ENCODE data around the gene SCO2. TPM values are rescaled to one million over a fixed set of nuclear protein-coding genes. Genes with fewer than 3 reads are reported as not detected.

The SCO2 gene
- total and polyA plus RNA-seq, 2 of the 13 experiments (the other 11 are each of a cell fraction or from before 2014, with no cell fraction given) = 0.32 to 3.7 TPM

DNA sequence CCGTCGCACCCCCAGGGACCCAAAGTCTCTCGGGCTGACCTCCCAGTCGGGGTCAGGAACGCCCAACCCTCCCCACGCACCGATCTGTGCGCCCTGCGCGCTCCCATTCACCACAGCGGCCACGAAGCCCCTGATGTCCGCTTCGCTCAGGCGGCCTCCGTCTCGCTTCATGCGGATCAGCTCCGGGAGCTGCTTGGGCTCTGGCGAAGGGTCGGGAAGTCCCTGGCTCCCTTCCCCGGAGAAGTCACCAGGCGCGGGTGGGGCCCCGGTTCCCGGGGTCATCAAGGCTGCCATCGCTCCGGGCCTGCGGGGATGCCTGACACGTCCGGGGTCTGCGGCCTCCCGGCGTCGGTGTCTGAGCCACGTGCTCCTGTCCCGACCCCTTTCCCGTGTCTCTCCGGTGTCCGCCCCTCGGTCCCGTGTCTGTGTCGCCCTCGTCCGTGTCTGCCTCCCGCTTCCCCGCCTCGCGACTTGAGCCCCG is 4.1 kb upstream of the SCO2 start:
- CTCF ChIA-PET (ENCODE audit: low intra/inter-chr PET ratio, low total read pairs) = no interaction called here
- intact Hi-C loops (cut with micrococcal nuclease; ENCODE audit: unreplicated experiment) = loop anchor here (5.0 kb wide), 1 partner anchor 33 kb away; the partner anchor contains the start of gene SYCE3
- peaks cover 8% of the 10 kb centered on the region for H3K79me2 ChIP-seq (ENCODE audit: insufficient read depth, low read length)
- H3K27ac ChIP-seq (ENCODE audit: extremely low read length, insufficient read depth, low read length) = peak overlapping the region; percentile 74
- peak overlapping the region; percentile 44; the same call in 1 of the 2 replicates for H3K4me2 ChIP-seq (ENCODE audit: low read depth, low read length)
- peaks cover 2% of the 10 kb centered on the region; the same call in 1 of the 2 replicates for H4K20me1 ChIP-seq (ENCODE audit: insufficient read depth, low read length)
- H3K9me3 ChIP-seq (ENCODE audit: low read length) = no peaks in the 10 kb centered on the region
- H3K4me1 ChIP-seq (ENCODE audit: insufficient read depth, low read length) = peaks cover 72% of the 10 kb centered on the region
- 0 out of 5 replicates have a peak, but pooled peaks cover 0 to 6% of the 10 kb centered on the region in 2 experiments for H3K27me3 ChIP-seq (ENCODE audit: control insufficient read depth in 1 of 2, insufficient read depth in 2 of 2, low read length in 2 of 2)
- DNase-seq (ENCODE audit: low spot score) (no peak), ATAC-seq (no peak), FAIRE-seq (no peak)
- POLR2A ChIA-PET = interaction anchor here (0.9 to 1.9 kb wide), 11 partner anchors 8 to 170 kb away, joined by 3 to 10 read pairs (median 4); partner anchors contain the start of genes CHKB, KLHDC7B, LMF2 and NCAPH2
- no peak overlapping the region for H2AFZ ChIP-seq (ENCODE audit: low read length)
- 24% methylated on average over 15 of the region's 50 CpGs for WGBS (ENCODE audit: low lambda C conversion rate)
- in situ Hi-C loops (cut with HindIII; ENCODE audit: extremely low pct_ligation_motif_present, low pct_unique_long_range_greater_than_20kb) = no loop called here
- H3K4me3 ChIP-seq (replicated peaks in 1 of 3; ENCODE audit: insufficient read depth in 1 of 3, low read depth in 2 of 3, low read length in 3 of 3) = peak overlapping the region in 2 of 3 experiments; percentile 33 to 83; a peak in 3 of 6 replicates
- BruUV-seq (replicated peaks) = no TSS peak
- peak overlapping the region; percentile 73 for H3K9ac ChIP-seq (ENCODE audit: insufficient read depth, low read depth, low read length)
- no peaks in the 10 kb centered on the region for H3K36me3 ChIP-seq (replicated peaks in 1 of 2; ENCODE audit: control insufficient read depth in 1 of 2, insufficient read depth in 2 of 2, low read length in 2 of 2)
- peak; percentile 12 for TF ChIP-seq RBM39 (IDR thresholded peaks at IDR 0.05; ENCODE audit: low read depth, low read length, poor library complexity, severe bottlenecking)
- TF ChIP-seq SNRNP70 (IDR thresholded peaks at IDR 0.05; ENCODE audit: low read depth, low read length) = 0 out of 2 replicates have a peak, but pooled peaks have one; percentile 5
- no peak for TF ChIP-seq SP4 (CRISPR knock-in tag; IDR thresholded peaks at IDR 0.05)
- TF ChIP-seq YEATS4 (CRISPR knock-in tag; IDR thresholded peaks at IDR 0.05; ENCODE audit: borderline replicate concordance) = 0 out of 2 replicates have a peak, but pooled peaks have one; percentile 44
- TF ChIP-seq, protein P1, sequence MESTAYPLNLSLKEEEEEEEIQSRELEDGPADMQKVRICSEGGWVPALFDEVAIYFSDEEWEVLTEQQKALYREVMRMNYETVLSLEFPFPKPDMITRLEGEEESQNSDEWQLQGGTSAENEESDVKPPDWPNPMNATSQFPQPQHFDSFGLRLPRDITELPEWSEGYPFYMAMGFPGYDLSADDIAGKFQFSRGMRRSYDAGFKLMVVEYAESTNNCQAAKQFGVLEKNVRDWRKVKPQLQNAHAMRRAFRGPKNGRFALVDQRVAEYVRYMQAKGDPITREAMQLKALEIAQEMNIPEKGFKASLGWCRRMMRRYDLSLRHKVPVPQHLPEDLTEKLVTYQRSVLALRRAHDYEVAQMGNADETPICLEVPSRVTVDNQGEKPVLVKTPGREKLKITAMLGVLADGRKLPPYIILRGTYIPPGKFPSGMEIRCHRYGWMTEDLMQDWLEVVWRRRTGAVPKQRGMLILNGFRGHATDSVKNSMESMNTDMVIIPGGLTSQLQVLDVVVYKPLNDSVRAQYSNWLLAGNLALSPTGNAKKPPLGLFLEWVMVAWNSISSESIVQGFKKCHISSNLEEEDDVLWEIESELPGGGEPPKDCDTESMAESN (CRISPR knock-in tag; conservative IDR thresholded peaks at IDR 0.05) = 0 out of 2 replicates have a peak, but pooled peaks have one; percentile 18
- TF ChIP-seq ZNF670 (CRISPR knock-in tag; IDR thresholded peaks at IDR 0.05; ENCODE audit: borderline replicate concordance) = peak; percentile 53; the same call in 1 of the 2 replicates
- TF ChIP-seq ZNF329 (CRISPR knock-in tag; IDR thresholded peaks at IDR 0.05; ENCODE audit: low read depth) = 0 out of 2 replicates have a peak, but pooled peaks have one; percentile 0
- TF ChIP-seq AGO2 (optimal IDR thresholded peaks at IDR 0.05; ENCODE audit: low read depth, low read length) = peak; percentile 95
- no peak for TF ChIP-seq ZNF205 (CRISPR knock-in tag; IDR thresholded peaks at IDR 0.05)
- TF ChIP-seq PHB2 (IDR thresholded peaks at IDR 0.05; ENCODE audit: partially characterized antibody) = no peak
- TF ChIP-seq CHCHD3 (CRISPR knock-in tag; IDR thresholded peaks at IDR 0.05) = peak; percentile 31; the same call in 1 of the 2 replicates
- TF ChIP-seq REXO4 (CRISPR knock-in tag; IDR thresholded peaks at IDR 0.05; ENCODE audit: borderline replicate concordance) = 0 out of 2 replicates have a peak, but pooled peaks have one; percentile 12
- peak; percentile 95 for TF ChIP-seq AGO1 (IDR thresholded peaks at IDR 0.05; ENCODE audit: low read depth, low read length, poor library complexity, severe bottlenecking)
- TF ChIP-seq, protein P2, sequence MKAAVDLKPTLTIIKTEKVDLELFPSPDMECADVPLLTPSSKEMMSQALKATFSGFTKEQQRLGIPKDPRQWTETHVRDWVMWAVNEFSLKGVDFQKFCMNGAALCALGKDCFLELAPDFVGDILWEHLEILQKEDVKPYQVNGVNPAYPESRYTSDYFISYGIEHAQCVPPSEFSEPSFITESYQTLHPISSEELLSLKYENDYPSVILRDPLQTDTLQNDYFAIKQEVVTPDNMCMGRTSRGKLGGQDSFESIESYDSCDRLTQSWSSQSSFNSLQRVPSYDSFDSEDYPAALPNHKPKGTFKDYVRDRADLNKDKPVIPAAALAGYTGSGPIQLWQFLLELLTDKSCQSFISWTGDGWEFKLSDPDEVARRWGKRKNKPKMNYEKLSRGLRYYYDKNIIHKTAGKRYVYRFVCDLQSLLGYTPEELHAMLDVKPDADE (CRISPR knock-in tag; IDR thresholded peaks at IDR 0.05) = no peak; the same call in 1 of the 2 replicates
- TF ChIP-seq ZNF337 (CRISPR knock-in tag; IDR thresholded peaks at IDR 0.05; ENCODE audit: borderline replicate concordance, low read depth) = no peak
- TF ChIP-seq, protein P3, sequence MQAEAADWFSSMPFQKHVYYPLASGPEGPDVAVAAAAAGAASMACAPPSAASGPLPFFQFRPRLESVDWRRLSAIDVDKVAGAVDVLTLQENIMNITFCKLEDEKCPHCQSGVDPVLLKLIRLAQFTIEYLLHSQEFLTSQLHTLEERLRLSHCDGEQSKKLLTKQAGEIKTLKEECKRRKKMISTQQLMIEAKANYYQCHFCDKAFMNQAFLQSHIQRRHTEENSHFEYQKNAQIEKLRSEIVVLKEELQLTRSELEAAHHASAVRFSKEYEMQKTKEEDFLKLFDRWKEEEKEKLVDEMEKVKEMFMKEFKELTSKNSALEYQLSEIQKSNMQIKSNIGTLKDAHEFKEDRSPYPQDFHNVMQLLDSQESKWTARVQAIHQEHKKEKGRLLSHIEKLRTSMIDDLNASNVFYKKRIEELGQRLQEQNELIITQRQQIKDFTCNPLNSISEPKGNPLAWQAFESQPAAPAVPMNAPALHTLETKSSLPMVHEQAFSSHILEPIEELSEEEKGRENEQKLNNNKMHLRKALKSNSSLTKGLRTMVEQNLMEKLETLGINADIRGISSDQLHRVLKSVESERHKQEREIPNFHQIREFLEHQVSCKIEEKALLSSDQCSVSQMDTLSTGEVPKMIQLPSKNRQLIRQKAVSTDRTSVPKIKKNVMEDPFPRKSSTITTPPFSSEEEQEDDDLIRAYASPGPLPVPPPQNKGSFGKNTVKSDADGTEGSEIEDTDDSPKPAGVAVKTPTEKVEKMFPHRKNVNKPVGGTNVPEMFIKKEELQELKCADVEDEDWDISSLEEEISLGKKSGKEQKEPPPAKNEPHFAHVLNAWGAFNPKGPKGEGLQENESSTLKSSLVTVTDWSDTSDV (CRISPR knock-in tag; IDR thresholded peaks at IDR 0.05) = 0 out of 2 replicates have a peak, but pooled peaks have one; percentile 12

All from HepG2 (cell line).